ENCODE results near the gene CORO2B. TPM values are rescaled to one million over a fixed set of nuclear protein-coding genes. Genes with fewer than 3 reads are reported as not detected.

The CORO2B gene
- total and polyA plus RNA-seq, 2 of the 13 experiments (the other 11 are each of a cell fraction or from before 2014, with no cell fraction given), result 0.35 to 0.63 TPM

GRCh38 chr15:68629519-68630210 lies 50.9 kb downstream of the CORO2B start:
- intact Hi-C loops (cut with micrococcal nuclease; ENCODE audit: unreplicated experiment) (no loop called here), in situ Hi-C loops (cut with HindIII; ENCODE audit: extremely low pct_ligation_motif_present, low pct_unique_long_range_greater_than_20kb) (no loop called here)
- ATAC-seq (no peak), FAIRE-seq (no peak), DNase-seq (ENCODE audit: low spot score) (no peak)
- Histone ChIP-seq H3K4me1 (ENCODE audit: insufficient read depth, low read length) (peaks cover 14% of the 10 kb centered on the region), H2AFZ (ENCODE audit: low read length) (no peak overlapping the region), H3K9me3 (ENCODE audit: low read length) (no peaks in the 10 kb centered on the region), H3K4me3 (replicated peaks in 1 of 3; ENCODE audit: insufficient read depth in 1 of 3, low read depth in 2 of 3, low read length in 3 of 3) (no peak overlapping the region), H3K36me3 (replicated peaks in 1 of 2; ENCODE audit: control insufficient read depth in 1 of 2, insufficient read depth in 2 of 2, low read length in 2 of 2) (no peaks in the 10 kb centered on the region), H3K4me2 (ENCODE audit: low read depth, low read length) (no peak overlapping the region), H3K9ac (ENCODE audit: insufficient read depth, low read depth, low read length) (no peak overlapping the region), H3K27me3 (ENCODE audit: control insufficient read depth in 1 of 2, insufficient read depth in 2 of 2, low read length in 2 of 2) (peaks cover 0 to 3% of the 10 kb centered on the region in 2 experiments; a peak in 1 of 5 replicates), H4K20me1 (ENCODE audit: insufficient read depth, low read length) (no peaks in the 10 kb centered on the region), H3K79me2 (ENCODE audit: insufficient read depth, low read length) (no peaks in the 10 kb centered on the region), H3K27ac (ENCODE audit: extremely low read length, insufficient read depth, low read length) (no peak overlapping the region)
- TF ChIP-seq NR3C1 (CRISPR knock-in tag; IDR thresholded peaks at IDR 0.05), result no peak
- no peak for TF ChIP-seq RBAK (CRISPR knock-in tag; IDR thresholded peaks at IDR 0.05)
- TF ChIP-seq HMGXB3 (CRISPR knock-in tag; IDR thresholded peaks at IDR 0.05; ENCODE audit: borderline replicate concordance), result no peak
- 5% methylated on average over 6 of the region's 8 CpGs for WGBS (ENCODE audit: low lambda C conversion rate)
- POLR2A ChIA-PET, result no interaction called here
- no TSS peak for BruUV-seq (replicated peaks)
- CTCF ChIA-PET (ENCODE audit: low intra/inter-chr PET ratio, low total read pairs), result no interaction called here

GRCh38 chr15:68630211-68630555 lies 51.4 kb downstream of the CORO2B start:
- WGBS (ENCODE audit: low lambda C conversion rate), result 55% methylated on average over 9 of the region's 9 CpGs
- BruUV-seq (replicated peaks), result no TSS peak
- Histone ChIP-seq H2AFZ (ENCODE audit: low read length) (no peak overlapping the region), H3K27me3 (ENCODE audit: control insufficient read depth in 1 of 2, insufficient read depth in 2 of 2, low read length in 2 of 2) (peaks cover 0 to 3% of the 10 kb centered on the region in 2 experiments; a peak in 1 of 5 replicates), H3K4me2 (ENCODE audit: low read depth, low read length) (no peak overlapping the region), H3K27ac (ENCODE audit: extremely low read length, insufficient read depth, low read length) (no peak overlapping the region), H3K4me1 (ENCODE audit: insufficient read depth, low read length) (peaks cover 14% of the 10 kb centered on the region), H3K79me2 (ENCODE audit: insufficient read depth, low read length) (no peaks in the 10 kb centered on the region), H3K9ac (ENCODE audit: insufficient read depth, low read depth, low read length) (no peak overlapping the region), H3K9me3 (ENCODE audit: low read length) (no peaks in the 10 kb centered on the region), H4K20me1 (ENCODE audit: insufficient read depth, low read length) (no peaks in the 10 kb centered on the region), H3K36me3 (replicated peaks in 1 of 2; ENCODE audit: control insufficient read depth in 1 of 2, insufficient read depth in 2 of 2, low read length in 2 of 2) (no peaks in the 10 kb centered on the region), H3K4me3 (replicated peaks in 1 of 3; ENCODE audit: insufficient read depth in 1 of 3, low read depth in 2 of 3, low read length in 3 of 3) (no peak overlapping the region)
- DNase-seq (ENCODE audit: low spot score) (no peak), FAIRE-seq (no peak), ATAC-seq (no peak)
- intact Hi-C loops (cut with micrococcal nuclease; ENCODE audit: unreplicated experiment), result no loop called here
- ChIA-PET POLR2A (no interaction called here), CTCF (ENCODE audit: low intra/inter-chr PET ratio, low total read pairs) (no interaction called here)
- in situ Hi-C loops (cut with HindIII; ENCODE audit: extremely low pct_ligation_motif_present, low pct_unique_long_range_greater_than_20kb), result no loop called here
- no peak for TF ChIP-seq ZNF260 (CRISPR knock-in tag; IDR thresholded peaks at IDR 0.05; ENCODE audit: borderline replicate concordance, low read depth)

Data from HepG2 (cell line).